ENCODE results near the gene ATP7B.

Gene ATP7B

DNA sequence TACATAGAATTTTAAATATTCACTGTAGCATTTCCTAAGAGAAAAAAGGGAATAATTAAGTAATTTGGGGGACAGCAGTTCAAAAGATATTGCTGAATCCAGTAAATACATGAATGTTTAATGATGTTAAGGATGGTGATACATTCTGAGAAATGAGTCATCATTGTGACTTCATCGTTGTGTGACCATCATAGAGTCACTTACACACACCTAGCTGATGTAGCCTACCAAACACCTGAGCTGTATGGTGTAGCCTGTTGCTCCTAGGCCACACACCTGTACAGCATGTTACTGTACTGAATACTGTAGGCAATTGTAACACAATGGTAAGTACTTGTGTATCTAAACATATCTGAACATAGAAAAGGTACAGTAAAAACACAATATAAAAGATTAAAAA lies 34.8 kb downstream of the ATP7B start:
- no peak overlapping the region for H3K27ac ChIP-seq
- TF ChIP-seq, protein P1, sequence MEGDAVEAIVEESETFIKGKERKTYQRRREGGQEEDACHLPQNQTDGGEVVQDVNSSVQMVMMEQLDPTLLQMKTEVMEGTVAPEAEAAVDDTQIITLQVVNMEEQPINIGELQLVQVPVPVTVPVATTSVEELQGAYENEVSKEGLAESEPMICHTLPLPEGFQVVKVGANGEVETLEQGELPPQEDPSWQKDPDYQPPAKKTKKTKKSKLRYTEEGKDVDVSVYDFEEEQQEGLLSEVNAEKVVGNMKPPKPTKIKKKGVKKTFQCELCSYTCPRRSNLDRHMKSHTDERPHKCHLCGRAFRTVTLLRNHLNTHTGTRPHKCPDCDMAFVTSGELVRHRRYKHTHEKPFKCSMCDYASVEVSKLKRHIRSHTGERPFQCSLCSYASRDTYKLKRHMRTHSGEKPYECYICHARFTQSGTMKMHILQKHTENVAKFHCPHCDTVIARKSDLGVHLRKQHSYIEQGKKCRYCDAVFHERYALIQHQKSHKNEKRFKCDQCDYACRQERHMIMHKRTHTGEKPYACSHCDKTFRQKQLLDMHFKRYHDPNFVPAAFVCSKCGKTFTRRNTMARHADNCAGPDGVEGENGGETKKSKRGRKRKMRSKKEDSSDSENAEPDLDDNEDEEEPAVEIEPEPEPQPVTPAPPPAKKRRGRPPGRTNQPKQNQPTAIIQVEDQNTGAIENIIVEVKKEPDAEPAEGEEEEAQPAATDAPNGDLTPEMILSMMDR (conservative IDR thresholded peaks at IDR 0.05), result no peak

- H3K27ac ChIP-seq, result no peak overlapping the region
- TF ChIP-seq, protein P1 (conservative IDR thresholded peaks at IDR 0.05), result no peak
Observed at GRCh38 chr13:51974482-51974881, 36.8 kb downstream of the ATP7B start.

DNA sequence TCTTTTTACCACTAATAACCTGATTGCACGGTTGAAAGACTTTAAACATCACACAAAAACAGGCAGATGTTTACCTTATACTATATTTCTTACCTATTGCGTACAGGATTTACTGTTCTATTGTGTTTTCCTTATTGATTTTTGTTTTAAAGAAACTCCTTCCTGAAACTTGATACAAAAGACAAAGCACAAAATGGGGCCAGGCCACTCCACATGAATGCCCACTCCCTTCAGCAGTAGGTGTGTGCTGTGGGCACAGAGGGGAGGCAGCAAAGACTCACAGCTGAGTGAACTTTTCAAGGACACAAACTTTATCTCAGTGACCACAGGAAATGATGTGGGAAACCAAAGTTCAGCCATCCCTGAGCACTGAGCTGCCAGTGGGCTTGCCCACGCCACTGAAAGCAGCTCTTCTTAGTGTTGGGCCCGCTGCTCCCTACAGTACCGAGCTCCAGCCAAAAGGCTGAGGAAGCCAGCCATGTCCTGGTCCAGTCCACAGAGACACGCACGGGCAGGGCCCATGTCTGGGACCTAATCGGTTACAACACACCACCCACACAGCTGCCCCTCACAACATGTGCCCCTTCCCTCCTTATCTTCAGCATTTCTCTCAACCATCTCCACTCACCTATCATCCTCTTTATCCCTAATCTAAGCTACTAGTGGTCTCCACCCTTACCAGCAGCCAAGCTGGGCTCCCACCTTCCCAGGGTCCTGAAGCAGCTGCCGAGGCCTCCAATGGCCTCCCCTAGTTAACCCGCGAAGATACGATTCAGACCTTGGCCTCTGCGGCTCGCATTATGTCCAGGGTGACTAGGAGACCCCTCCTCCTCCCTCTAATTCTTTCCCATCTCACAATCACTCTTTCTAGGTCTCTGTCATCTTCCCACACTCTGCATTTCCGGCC lies 39.5 kb downstream of the ATP7B start:
- TF ChIP-seq, protein P1 (conservative IDR thresholded peaks at IDR 0.05), result no peak
- H3K27ac ChIP-seq, result peak overlapping the region; percentile 70

GRCh38 chr13:51970349-51970748 lies 40.9 kb downstream of the ATP7B start:
- peak overlapping the region; percentile 70; the same call in 1 of the 2 replicates for H3K27ac ChIP-seq
- TF ChIP-seq, protein P1 (conservative IDR thresholded peaks at IDR 0.05), result no peak

- TF ChIP-seq, protein P1 (conservative IDR thresholded peaks at IDR 0.05), result no peak
- H3K27ac ChIP-seq, result no peak overlapping the region
Observed at GRCh38 chr13:51967482-51968446, 43.5 kb downstream of the ATP7B start.

DNA sequence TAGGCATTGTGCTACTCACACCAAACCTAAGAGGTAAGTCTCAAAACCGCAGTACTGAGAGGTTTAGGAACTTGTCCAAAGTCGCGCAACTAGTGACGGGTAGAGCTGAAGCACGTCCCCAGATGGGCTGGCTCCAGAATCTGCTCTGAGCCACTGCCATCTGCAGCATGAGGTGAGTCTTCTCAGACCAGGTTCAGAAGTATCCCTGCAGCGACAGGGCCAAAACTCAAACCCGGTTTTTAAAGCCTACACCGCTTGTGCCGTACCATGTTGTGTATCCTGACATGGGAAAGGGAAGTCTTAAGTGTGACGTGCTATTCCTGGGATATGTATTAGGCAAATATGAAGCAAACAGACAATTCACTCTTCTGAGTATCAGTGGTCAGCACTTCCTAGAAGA lies 45.1 kb downstream of the ATP7B start:
- no peak overlapping the region for H3K27ac ChIP-seq
- TF ChIP-seq, protein P1 (conservative IDR thresholded peaks at IDR 0.05), result no peak
